Adrenal gland (tissue), 5 donors: Measurements from ENCODE around the gene KRTAP10-12.

ENCODE experiments used
- CTCF ChIP-seq, 6 experiments: fragments of 450-650 bp in 4 of 6; fragments of 200-600 bp in 2 of 6; sonication (generic) in 1 of 6; IDR thresholded peaks; 1 replicate in 5 of 6; 2 replicates in 1 of 6; pipeline versions ENCODE4 v1.5.1 to v1.8.0; 2016 to 2021; ENCODE audit warnings: antibody characterized with exemption in 6 of 6, mild to moderate bottlenecking in 2 of 6, moderate library complexity in 1 of 6
- POLR2A ChIP-seq, 2 donors: fragments of 450-650 bp; IDR thresholded peaks; one replicate each; pipeline ENCODE4 v1.6.1; 2017; ENCODE audit warnings: antibody characterized with exemption in 2 of 2, mild to moderate bottlenecking in 2 of 2, moderate library complexity in 1 of 2
- donor health status: DM: no; HTN: no; CAD: no.

GRCh38 chr21:44695641-44696040 lies 1.3 kb upstream of the KRTAP10-12 start:
- TF ChIP-seq CTCF (IDR thresholded peaks at IDR 0.05), result no peak
- TF ChIP-seq POLR2A (IDR thresholded peaks at IDR 0.05), result no peak
